GM19023 (cell line): ENCODE data around the gene LRRC52.

Experiments used
- ATAC-seq: cut with Tn5 transposase; IDR thresholded peaks from one replicate; pipeline ENCODE4 v1.9.1; 2021; ENCODE audit warnings: mild to moderate bottlenecking, moderate library complexity; ENCODE audit not compliant: unreplicated experiment

LRRC52 gene

GRCh38 chr1:165537356-165538109, 6.3 kb upstream of the LRRC52 start:
- ATAC-seq, result no peak

DNA sequence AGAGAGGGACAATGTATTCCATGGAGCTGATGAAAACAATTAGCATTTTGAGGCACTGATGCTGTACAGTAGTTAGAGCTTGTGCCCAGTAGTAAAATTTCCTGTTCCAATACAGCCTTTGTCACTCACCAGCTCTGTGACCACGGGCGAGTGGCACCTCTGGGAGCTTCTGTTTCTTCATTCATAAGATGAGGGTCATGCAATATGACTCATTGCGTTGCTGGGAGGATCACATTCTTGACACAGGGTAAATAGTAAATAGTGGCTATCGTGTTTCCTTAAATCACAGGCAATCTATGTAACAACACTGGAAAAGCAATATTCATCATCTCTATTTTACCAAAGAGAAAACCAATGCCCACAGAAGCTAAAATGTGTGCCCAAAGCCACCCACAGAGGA, 4.5 kb upstream of the LRRC52 start:
- no peak for ATAC-seq

DNA sequence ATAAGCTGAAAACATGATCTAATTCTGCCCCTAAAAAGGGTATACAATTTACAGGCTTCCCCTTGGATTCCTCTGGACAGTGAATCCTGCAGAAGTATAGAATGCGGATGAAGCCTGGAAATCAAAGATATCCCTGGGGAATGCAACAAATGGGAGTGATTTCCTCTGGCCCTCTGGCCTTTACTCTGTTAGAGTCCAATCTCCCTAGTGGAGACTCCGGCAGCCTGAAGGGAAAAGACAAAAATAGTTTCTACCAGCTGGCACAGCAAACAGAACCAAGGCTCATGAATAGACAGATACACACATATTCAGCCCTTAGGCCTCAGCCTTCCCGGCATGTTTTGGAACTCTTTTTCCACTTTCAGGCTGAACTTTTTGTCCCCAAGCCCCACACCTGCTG, 3.9 kb upstream of the LRRC52 start:
- ATAC-seq, result no peak

- ATAC-seq, result no peak
Measured at GRCh38 chr1:165542015-165542631, 1.7 kb upstream of the LRRC52 start.

GRCh38 chr1:165542647-165543046, 1.2 kb upstream of the LRRC52 start:
- ATAC-seq, result no peak

GRCh38 chr1:165544996-165545395, 1.2 kb downstream of the LRRC52 start:
- ATAC-seq, result no peak

- ATAC-seq, result no peak
Measured at GRCh38 chr1:165545974-165546373, 2.2 kb downstream of the LRRC52 start.

- ATAC-seq, result no peak
Measured at GRCh38 chr1:165549973-165550372, 6.2 kb downstream of the LRRC52 start.

GRCh38 chr1:165551469-165551868, 7.7 kb downstream of the LRRC52 start:
- ATAC-seq, result no peak

- ATAC-seq, result no peak
Measured at GRCh38 chr1:165560883-165561656, 17.3 kb downstream of the LRRC52 start.

- ATAC-seq, result no peak
Measured at GRCh38 chr1:165562571-165562970, 18.8 kb downstream of the LRRC52 start.

DNA sequence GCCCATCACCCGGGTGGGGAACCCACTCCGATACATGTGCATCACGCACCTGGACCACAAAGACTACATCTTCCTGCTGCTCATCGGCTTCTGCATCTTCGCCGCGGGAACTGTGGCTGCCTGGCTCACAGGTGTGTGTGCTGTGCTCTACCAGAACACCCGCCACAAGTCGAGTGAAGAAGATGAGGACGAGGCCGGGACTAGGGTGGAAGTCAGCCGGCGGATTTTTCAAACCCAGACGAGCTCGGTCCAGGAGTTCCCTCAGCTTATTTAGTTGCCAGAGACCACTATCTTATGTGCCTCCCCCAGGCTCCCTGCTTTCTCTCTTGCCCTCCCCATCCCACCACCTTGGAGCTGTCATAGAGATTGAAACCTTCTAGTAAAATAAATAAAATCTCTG, 19.8 kb downstream of the LRRC52 start:
- ATAC-seq, result no peak

- no peak for ATAC-seq
Measured at GRCh38 chr1:165564561-165564960, 20.8 kb downstream of the LRRC52 start.

- no peak for ATAC-seq
Measured at GRCh38 chr1:165565751-165566490, 22.1 kb downstream of the LRRC52 start.

GRCh38 chr1:165570078-165570477, 26.3 kb downstream of the LRRC52 start:
- no peak for ATAC-seq

GRCh38 chr1:165573787-165574186, 30.0 kb downstream of the LRRC52 start:
- ATAC-seq, result no peak

GRCh38 chr1:165574295-165574694, 30.5 kb downstream of the LRRC52 start:
- no peak for ATAC-seq

DNA sequence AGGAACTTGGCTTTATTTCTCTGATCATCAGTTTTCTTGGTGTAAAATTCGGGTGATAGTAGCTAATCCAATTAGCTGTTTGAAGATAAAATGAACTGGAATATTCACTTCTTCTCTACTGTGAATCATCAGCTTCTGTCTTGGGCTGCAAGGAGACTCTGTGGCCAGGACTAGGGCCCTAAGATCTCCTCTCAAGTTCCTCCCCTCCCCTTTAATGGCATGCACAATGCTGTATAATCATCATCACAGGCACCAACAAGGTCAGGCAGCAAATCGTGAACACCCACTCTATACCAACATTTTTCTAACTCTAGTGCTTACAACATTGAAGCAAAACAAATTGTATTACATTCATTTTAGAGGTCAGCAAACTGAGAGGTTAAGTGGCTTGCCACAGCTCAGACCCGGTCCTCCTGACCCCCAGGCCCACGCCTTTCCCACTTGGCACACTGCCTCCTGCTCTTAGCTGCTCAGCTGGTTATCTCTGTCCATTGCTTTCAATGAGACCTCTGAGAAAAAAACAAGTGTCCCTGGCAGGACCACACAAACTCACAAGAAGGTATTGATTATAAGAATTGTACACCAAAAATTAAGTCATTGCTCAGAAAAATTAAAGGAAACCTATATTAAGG, 31.8 kb downstream of the LRRC52 start:
- no peak for ATAC-seq

- no peak for ATAC-seq
Measured at GRCh38 chr1:165576536-165576935, 32.7 kb downstream of the LRRC52 start.

DNA sequence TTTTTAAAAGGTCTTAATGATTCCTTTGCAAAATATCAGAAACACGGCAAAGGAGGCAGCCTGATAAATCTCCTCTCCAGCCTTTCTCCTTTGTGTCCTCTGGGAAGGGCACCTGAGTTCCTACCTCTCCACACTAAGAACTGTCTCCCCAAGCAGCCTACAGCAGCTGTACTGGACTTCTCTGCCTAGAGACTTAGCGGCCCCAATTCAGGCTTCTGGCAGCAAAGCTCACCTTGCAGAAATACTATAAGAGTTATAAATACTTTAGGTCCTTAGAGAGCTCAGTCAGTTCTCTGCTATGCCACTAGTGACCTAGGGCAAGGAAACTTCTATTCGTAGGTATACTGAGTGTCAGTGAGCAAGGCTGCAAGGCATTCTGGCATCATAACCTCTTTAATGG, 33.9 kb downstream of the LRRC52 start:
- no peak for ATAC-seq
